HFFc6 (cell line): ENCODE results near the gene EPN2. TPM values are rescaled to one million over a fixed set of nuclear protein-coding genes. Genes with fewer than 3 reads are reported as not detected.

ENCODE experiments used
- DNase-seq: peaks from one replicate; pipeline ENCODE4 v3.0.0-alpha.2; 2018
- H3K27ac Mint-ChIP-seq: 2 replicates; pipeline ENCODE4 v1.8.0; 2020; ENCODE audit warnings: mild to moderate bottlenecking, mixed read lengths
- H3K27me3 Mint-ChIP-seq: 2 replicates; pipeline ENCODE4 v1.8.0; 2021; ENCODE audit warnings: mild to moderate bottlenecking, moderate library complexity, mixed read lengths; ENCODE audit not compliant: insufficient read depth
- H3K36me3 Mint-ChIP-seq: 2 replicates; pipeline ENCODE4 v1.8.0; 2021; ENCODE audit warnings: low read depth, mixed read lengths
- H3K4me1 Mint-ChIP-seq: 2 replicates; pipeline ENCODE4 v1.8.0; 2020; ENCODE audit warnings: low read depth, mixed read lengths
- H3K4me3 Mint-ChIP-seq: 2 replicates; pipeline ENCODE4 v1.8.0; 2020; ENCODE audit warnings: mild to moderate bottlenecking, moderate library complexity, mixed read lengths
- H3K9me3 Mint-ChIP-seq: 2 replicates; pipeline ENCODE4 v1.8.0; 2020; ENCODE audit warnings: mild to moderate bottlenecking, mixed read lengths
- total RNA-seq, 6 experiments: library from RNA; stranded (reverse); fragmentation: NEBNext Ultra II Directional; extraction: Animal tissue kit (Norgen Biotek cat#: 25700); gene quantifications; 2 replicates in 1 of 6; 3 replicates in 5 of 6; pipeline ENCODE4 v1.2.3, GENCODE V29; 2021
- TF ChIP-seq, protein P1 (sequence below): fragments of 200-600 bp; sonication (generic); IDR thresholded peaks from 2 replicates; pipeline ENCODE4 v1.5.0; 2021; ENCODE audit warnings: antibody characterized with exemption, mild to moderate bottlenecking

Gene EPN2
- total RNA-seq, 6 experiments from 2014 or later = 40.1 to 47.4 (median 42.7) TPM

DNA sequence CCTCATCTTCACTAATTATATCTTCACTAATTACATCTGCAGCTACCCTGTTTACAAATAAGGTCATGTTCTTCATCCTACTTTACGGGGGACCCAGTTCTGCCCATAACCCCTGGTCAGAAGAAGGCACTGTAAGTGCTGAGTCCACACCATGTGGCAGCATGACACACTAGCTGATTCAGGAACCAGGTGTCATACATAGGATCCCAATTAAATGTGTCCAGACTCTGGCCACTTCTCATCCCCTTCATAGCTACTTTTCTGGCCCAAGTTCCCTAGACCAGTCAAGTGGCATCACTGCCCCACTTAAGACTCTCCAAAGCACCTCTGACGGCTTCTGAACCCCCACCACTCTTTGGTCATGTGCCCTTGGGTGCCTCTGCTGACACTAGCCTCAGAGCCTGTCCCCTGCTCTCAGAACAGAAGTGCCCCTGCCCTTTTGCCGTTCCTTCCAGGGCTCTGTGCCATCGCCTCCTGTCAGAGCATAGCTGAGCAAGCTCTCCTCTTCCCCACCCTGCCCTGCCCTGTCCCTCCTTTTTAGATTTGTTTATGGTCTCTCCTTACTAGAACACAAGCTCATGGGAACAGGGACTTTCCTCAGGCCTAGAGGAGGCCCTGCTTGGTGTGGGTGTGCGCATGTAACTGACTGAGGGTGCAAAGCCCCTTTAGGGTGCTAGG is 64.2 kb downstream of the EPN2 start:
- no peaks in the 10 kb centered on the region for H3K9me3 Mint-ChIP-seq

DNA sequence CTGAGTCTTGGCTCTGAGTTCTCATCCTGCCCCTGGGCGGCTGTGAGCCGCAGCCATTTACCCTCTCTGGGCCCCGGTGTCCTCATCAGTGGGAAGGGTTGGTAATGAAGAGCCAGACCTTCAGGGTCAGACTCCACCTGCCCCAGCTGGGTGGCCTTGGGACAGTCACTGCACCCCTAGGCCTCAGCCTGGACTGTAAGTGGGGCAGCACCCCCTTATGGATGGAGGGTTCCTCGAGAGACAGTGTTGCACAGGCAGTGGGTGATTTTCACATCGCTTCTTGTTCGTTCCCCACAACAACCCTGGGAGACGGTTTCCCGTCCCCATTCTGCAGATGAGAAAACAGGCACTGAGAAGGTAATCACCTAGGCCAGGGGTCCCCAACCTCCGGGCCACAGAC is 64.8 kb downstream of the EPN2 start:
- peaks cover 24% of the 10 kb centered on the region for H3K4me1 Mint-ChIP-seq
- no peaks in the 10 kb centered on the region for H3K27me3 Mint-ChIP-seq
- no peak overlapping the region for H3K4me3 Mint-ChIP-seq
- H3K36me3 Mint-ChIP-seq = peaks cover 5% of the 10 kb centered on the region; the same call in 1 of the 2 replicates
- no peak for DNase-seq
- H3K9me3 Mint-ChIP-seq = no peaks in the 10 kb centered on the region
- no peak overlapping the region for H3K27ac Mint-ChIP-seq
- TF ChIP-seq, protein P1, sequence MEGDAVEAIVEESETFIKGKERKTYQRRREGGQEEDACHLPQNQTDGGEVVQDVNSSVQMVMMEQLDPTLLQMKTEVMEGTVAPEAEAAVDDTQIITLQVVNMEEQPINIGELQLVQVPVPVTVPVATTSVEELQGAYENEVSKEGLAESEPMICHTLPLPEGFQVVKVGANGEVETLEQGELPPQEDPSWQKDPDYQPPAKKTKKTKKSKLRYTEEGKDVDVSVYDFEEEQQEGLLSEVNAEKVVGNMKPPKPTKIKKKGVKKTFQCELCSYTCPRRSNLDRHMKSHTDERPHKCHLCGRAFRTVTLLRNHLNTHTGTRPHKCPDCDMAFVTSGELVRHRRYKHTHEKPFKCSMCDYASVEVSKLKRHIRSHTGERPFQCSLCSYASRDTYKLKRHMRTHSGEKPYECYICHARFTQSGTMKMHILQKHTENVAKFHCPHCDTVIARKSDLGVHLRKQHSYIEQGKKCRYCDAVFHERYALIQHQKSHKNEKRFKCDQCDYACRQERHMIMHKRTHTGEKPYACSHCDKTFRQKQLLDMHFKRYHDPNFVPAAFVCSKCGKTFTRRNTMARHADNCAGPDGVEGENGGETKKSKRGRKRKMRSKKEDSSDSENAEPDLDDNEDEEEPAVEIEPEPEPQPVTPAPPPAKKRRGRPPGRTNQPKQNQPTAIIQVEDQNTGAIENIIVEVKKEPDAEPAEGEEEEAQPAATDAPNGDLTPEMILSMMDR = no peak

More for the DNA sequence above, 64.2 kb downstream of the EPN2 start:
- H3K36me3 Mint-ChIP-seq = peaks cover 5% of the 10 kb centered on the region; the same call in 1 of the 2 replicates
- no peak overlapping the region for H3K27ac Mint-ChIP-seq
- H3K4me1 Mint-ChIP-seq = peaks cover 24% of the 10 kb centered on the region
- no peak for DNase-seq
- TF ChIP-seq, protein P1 = no peak
- no peak overlapping the region for H3K4me3 Mint-ChIP-seq
- H3K27me3 Mint-ChIP-seq = no peaks in the 10 kb centered on the region

GRCh38 chr17:19302791-19303331 is 65.7 kb downstream of the EPN2 start:
- DNase-seq = no peak
- H3K27ac Mint-ChIP-seq = no peak overlapping the region
- peaks cover 24% of the 10 kb centered on the region for H3K4me1 Mint-ChIP-seq
- no peak overlapping the region for H3K4me3 Mint-ChIP-seq
- H3K36me3 Mint-ChIP-seq = peaks cover 5% of the 10 kb centered on the region; the same call in 1 of the 2 replicates
- no peaks in the 10 kb centered on the region for H3K27me3 Mint-ChIP-seq
- TF ChIP-seq, protein P1 = no peak
- no peaks in the 10 kb centered on the region for H3K9me3 Mint-ChIP-seq

DNA sequence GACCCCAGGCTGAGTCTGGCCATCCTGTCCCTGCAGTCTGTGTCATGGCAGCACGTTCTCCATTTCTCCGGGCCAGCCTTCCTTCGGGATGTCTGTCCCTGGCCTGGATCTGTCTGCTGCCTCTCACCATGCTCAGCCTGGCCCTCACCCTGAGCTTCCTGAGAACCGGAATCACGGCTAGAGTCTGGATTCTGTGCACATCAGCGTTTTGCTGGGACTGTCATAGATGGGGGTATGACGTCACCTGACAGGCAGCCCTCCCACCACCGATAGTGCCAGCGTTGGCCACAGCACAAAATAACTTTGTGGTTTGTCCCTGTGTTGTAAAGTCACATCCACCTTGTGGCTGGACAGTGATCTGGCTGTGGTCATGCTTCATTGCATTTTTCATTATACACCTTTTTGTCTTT is 66.2 kb downstream of the EPN2 start:
- H3K4me3 Mint-ChIP-seq = no peak overlapping the region
- TF ChIP-seq, protein P1 = no peak
- H3K27me3 Mint-ChIP-seq = no peaks in the 10 kb centered on the region; the same call in 1 of the 2 replicates
- H3K4me1 Mint-ChIP-seq = peaks cover 24% of the 10 kb centered on the region
- no peak for DNase-seq
- H3K36me3 Mint-ChIP-seq = peaks cover 5% of the 10 kb centered on the region
- no peaks in the 10 kb centered on the region for H3K9me3 Mint-ChIP-seq
- H3K27ac Mint-ChIP-seq = no peak overlapping the region

- H3K36me3 Mint-ChIP-seq = peaks cover 5% of the 10 kb centered on the region
- DNase-seq = peak; percentile 40
- TF ChIP-seq, protein P1 = no peak
- no peaks in the 10 kb centered on the region; the same call in 1 of the 2 replicates for H3K27me3 Mint-ChIP-seq
- peak overlapping the region; percentile 34; the same call in 1 of the 2 replicates for H3K27ac Mint-ChIP-seq
- H3K4me3 Mint-ChIP-seq = no peak overlapping the region
- H3K9me3 Mint-ChIP-seq = no peaks in the 10 kb centered on the region
- peaks cover 24% of the 10 kb centered on the region for H3K4me1 Mint-ChIP-seq
Measured at GRCh38 chr17:19304209-19304608, 67.0 kb downstream of the EPN2 start.
